Neural cell (in vitro differentiated cells): ENCODE data around the gene ISLR2. TPM values are rescaled to one million over a fixed set of nuclear protein-coding genes. Genes with fewer than 3 reads are reported as not detected.

ENCODE experiments used
- H2AFZ ChIP-seq: fragments of 200-600, 300-800 bp; sonication (generic), shearing (Covaris generic); 2 replicates; pipeline ENCODE4 v1.6.0; 2014; ENCODE audit warnings: low read depth, mild to moderate bottlenecking, antibody characterized with exemption, low read length, moderate library complexity
- H3F3A ChIP-seq: fragments of 200-600 bp; shearing (Covaris generic); 2 replicates; pipeline ENCODE4 v1.6.1; 2016; ENCODE audit warnings: mild to moderate bottlenecking, moderate library complexity, mixed read lengths, antibody characterized with exemption, low read length; ENCODE audit not compliant: insufficient read depth, poor library complexity, severe bottlenecking
- H3K27ac ChIP-seq: fragments of 200-600, 300-800 bp; sonication (generic), shearing (Covaris generic); 2 replicates; pipeline ENCODE4 v1.5.1; 2014; ENCODE audit warnings: mild to moderate bottlenecking, low read length, moderate library complexity
- H3K27me3 ChIP-seq: fragments of 300-800, 200-600 bp; sonication (generic), shearing (Covaris generic); 2 replicates; pipeline ENCODE4 v1.6.0; 2014; ENCODE audit warnings: mild to moderate bottlenecking, low read depth, low read length, moderate library complexity; ENCODE audit not compliant: insufficient read depth
- H3K36me3 ChIP-seq: fragments of 300-800, 200-600 bp; sonication (generic), shearing (Covaris generic); 2 replicates; pipeline ENCODE4 v1.5.1; 2014; ENCODE audit warnings: mild to moderate bottlenecking, antibody characterized with exemption, low read length, moderate library complexity; ENCODE audit not compliant: insufficient read depth
- H3K4me2 ChIP-seq: fragments of 300-800, 200-600 bp; sonication (generic), shearing (Covaris generic); 2 replicates; pipeline ENCODE4 v1.6.0; 2014; ENCODE audit warnings: mild to moderate bottlenecking, low read length
- H3K4me3 ChIP-seq: fragments of 300-800, 200-600 bp; sonication (generic), shearing (Covaris generic); 2 replicates; pipeline ENCODE4 v1.5.1; 2014; ENCODE audit warnings: mild to moderate bottlenecking, low read length, moderate library complexity
- H3K79me2 ChIP-seq: fragments of 200-600 bp; shearing (Covaris generic); replicated peaks from 2 replicates; pipeline ENCODE4 v1.6.0; 2014; ENCODE audit warnings: mild to moderate bottlenecking, low read length, moderate library complexity; ENCODE audit not compliant: insufficient read depth
- H3K9ac ChIP-seq: fragments of 300-800, 200-600 bp; sonication (generic), shearing (Covaris generic); 2 replicates; pipeline ENCODE4 v1.6.1; 2016; ENCODE audit warnings: mild to moderate bottlenecking, low read length, mixed read lengths
- H3K9me2 ChIP-seq: fragments of 200-600 bp; shearing (Covaris generic); 2 replicates; pipeline ENCODE4 v1.6.1; 2016; ENCODE audit warnings: mild to moderate bottlenecking, low read length, mixed read lengths; ENCODE audit not compliant: insufficient read depth
- H3K9me3 ChIP-seq: fragments of 200-600, 300-800 bp; sonication (generic), shearing (Covaris generic); 2 replicates; pipeline ENCODE4 v1.6.1; 2016; ENCODE audit warnings: mild to moderate bottlenecking, mixed run types, low read length, moderate library complexity, mixed read lengths
- H4K20me1 ChIP-seq: fragments of 200-600 bp; shearing (Covaris generic); 2 replicates; pipeline ENCODE4 v1.6.1; 2016; ENCODE audit warnings: mild to moderate bottlenecking, mixed run types; ENCODE audit not compliant: insufficient read depth
- EP300 ChIP-seq: fragments of 450-650 bp; conservative IDR thresholded peaks from 2 replicates; pipeline ENCODE4 v1.6.1; 2014; ENCODE audit warnings: antibody characterized with exemption, mild to moderate bottlenecking, moderate library complexity; ENCODE audit not compliant: poor library complexity, severe bottlenecking
- EZH2 ChIP-seq: fragments of 200-600, 300-800 bp; shearing (Covaris generic), sonication (generic); IDR thresholded peaks from 2 replicates; pipeline ENCODE4 v1.6.1; 2014; ENCODE audit warnings: antibody characterized with exemption, low read length, borderline replicate concordance, mild to moderate bottlenecking; ENCODE audit not compliant: insufficient read depth, poor library complexity, severe bottlenecking
- MXI1 ChIP-seq: fragments of 450-650 bp; conservative IDR thresholded peaks from 2 replicates; pipeline ENCODE4 v1.6.1; 2014; ENCODE audit warnings: antibody characterized with exemption, mild to moderate bottlenecking; ENCODE audit not compliant: poor library complexity, severe bottlenecking
- POLR2AphosphoS5 ChIP-seq: IDR thresholded peaks from 2 replicates; pipeline ENCODE4 v1.6.1; 2012
- RAD21 ChIP-seq: fragments of 450-650 bp; conservative IDR thresholded peaks from 2 replicates; pipeline ENCODE4 v1.6.1; 2014; ENCODE audit warnings: antibody characterized with exemption, mild to moderate bottlenecking, moderate library complexity
- SMC3 ChIP-seq: fragments of 450-650 bp; conservative IDR thresholded peaks from 2 replicates; pipeline ENCODE4 v1.6.1; 2014; ENCODE audit warnings: antibody characterized with exemption, mild to moderate bottlenecking, moderate library complexity; ENCODE audit not compliant: poor library complexity
- TAF1 ChIP-seq: IDR thresholded peaks from 2 replicates; pipeline ENCODE4 v1.6.1; 2012; ENCODE audit warnings: low read depth
- polyA plus RNA-seq: library from polyadenylated mRNA; depleted of rRNA; stranded (reverse); fragments of >200 nt; gene quantifications from 2 replicates; pipeline ENCODE4 v1.2.3, GENCODE V29; 2014
- TF ChIP-seq, protein P1 (sequence below): IDR thresholded peaks from 2 replicates; pipeline ENCODE4 v1.6.1; 2012; ENCODE audit warnings: borderline replicate concordance
- TF ChIP-seq, protein P2 (sequence below): fragments of 450-650 bp; IDR thresholded peaks from 2 replicates; pipeline ENCODE4 v1.5.1; 2014; ENCODE audit warnings: antibody characterized with exemption, mild to moderate bottlenecking, moderate library complexity; ENCODE audit not compliant: poor library complexity, severe bottlenecking

Gene ISLR2
- polyA plus RNA-seq, 1 donor from 2014 or later, result 301 TPM

DNA sequence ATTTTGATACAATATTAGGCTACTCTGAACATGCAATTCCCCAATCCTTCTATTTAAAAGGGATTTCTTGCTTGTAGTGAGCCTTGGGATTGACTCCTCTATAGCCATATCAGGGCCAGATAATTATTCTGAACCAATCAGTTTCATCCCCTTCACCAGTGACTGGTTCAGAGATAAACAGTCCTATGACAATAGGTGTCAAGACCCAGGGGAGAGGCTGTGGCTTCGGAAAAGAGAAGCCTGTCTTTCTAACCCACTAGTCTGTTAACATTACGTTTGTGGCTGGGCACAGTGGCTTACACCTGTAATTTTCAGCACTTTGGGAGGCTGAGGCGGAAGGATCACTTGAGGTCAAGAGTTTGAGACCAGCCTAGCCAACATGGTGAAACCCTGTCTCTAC, 6.2 kb upstream of the ISLR2 start:
- no peak for TF ChIP-seq MXI1
- no peak for TF ChIP-seq TAF1
- TF ChIP-seq POLR2AphosphoS5, result no peak
- no peak for TF ChIP-seq EP300
- TF ChIP-seq, protein P1, sequence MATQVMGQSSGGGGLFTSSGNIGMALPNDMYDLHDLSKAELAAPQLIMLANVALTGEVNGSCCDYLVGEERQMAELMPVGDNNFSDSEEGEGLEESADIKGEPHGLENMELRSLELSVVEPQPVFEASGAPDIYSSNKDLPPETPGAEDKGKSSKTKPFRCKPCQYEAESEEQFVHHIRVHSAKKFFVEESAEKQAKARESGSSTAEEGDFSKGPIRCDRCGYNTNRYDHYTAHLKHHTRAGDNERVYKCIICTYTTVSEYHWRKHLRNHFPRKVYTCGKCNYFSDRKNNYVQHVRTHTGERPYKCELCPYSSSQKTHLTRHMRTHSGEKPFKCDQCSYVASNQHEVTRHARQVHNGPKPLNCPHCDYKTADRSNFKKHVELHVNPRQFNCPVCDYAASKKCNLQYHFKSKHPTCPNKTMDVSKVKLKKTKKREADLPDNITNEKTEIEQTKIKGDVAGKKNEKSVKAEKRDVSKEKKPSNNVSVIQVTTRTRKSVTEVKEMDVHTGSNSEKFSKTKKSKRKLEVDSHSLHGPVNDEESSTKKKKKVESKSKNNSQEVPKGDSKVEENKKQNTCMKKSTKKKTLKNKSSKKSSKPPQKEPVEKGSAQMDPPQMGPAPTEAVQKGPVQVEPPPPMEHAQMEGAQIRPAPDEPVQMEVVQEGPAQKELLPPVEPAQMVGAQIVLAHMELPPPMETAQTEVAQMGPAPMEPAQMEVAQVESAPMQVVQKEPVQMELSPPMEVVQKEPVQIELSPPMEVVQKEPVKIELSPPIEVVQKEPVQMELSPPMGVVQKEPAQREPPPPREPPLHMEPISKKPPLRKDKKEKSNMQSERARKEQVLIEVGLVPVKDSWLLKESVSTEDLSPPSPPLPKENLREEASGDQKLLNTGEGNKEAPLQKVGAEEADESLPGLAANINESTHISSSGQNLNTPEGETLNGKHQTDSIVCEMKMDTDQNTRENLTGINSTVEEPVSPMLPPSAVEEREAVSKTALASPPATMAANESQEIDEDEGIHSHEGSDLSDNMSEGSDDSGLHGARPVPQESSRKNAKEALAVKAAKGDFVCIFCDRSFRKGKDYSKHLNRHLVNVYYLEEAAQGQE, result no peak
- Histone ChIP-seq H3K79me2 (peaks cover 30% of the 10 kb centered on the region), H3K4me3 (no peak overlapping the region), H3F3A (peaks cover 9% of the 10 kb centered on the region), H3K36me3 (no peaks in the 10 kb centered on the region), H4K20me1 (no peaks in the 10 kb centered on the region), H3K27ac (no peak overlapping the region), H3K27me3 (no peaks in the 10 kb centered on the region), H3K9me3 (no peaks in the 10 kb centered on the region), H3K9ac (no peak overlapping the region), H3K4me2 (no peak overlapping the region), H2AFZ (no peak overlapping the region), H3K9me2 (no peaks in the 10 kb centered on the region)

DNA sequence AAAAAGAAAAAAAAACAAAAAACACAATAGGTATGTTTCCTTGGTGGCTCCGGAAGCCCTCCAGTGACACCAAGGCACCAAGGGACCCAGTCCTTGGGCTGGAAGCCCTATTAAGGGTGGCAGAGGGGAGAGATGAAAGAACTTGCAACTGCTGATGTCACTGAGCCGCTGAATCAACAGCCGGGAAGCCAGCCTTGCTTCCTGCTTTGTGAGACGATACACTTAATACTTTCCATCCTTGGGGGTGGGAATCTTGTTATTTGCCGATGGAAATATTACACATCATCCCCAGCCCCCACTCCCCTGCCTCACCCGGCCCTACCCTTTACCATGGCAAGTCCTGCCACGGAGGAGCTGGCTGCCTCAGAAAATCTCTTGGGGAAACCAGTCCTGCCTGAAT, 5.6 kb upstream of the ISLR2 start:
- H3K9me3 ChIP-seq, result no peaks in the 10 kb centered on the region
- no peak for TF ChIP-seq POLR2AphosphoS5
- no peak for TF ChIP-seq SMC3
- no peak for TF ChIP-seq TAF1
- TF ChIP-seq EP300, result no peak
- no peak for TF ChIP-seq RAD21
- TF ChIP-seq, protein P1, result no peak
- TF ChIP-seq, protein P2, sequence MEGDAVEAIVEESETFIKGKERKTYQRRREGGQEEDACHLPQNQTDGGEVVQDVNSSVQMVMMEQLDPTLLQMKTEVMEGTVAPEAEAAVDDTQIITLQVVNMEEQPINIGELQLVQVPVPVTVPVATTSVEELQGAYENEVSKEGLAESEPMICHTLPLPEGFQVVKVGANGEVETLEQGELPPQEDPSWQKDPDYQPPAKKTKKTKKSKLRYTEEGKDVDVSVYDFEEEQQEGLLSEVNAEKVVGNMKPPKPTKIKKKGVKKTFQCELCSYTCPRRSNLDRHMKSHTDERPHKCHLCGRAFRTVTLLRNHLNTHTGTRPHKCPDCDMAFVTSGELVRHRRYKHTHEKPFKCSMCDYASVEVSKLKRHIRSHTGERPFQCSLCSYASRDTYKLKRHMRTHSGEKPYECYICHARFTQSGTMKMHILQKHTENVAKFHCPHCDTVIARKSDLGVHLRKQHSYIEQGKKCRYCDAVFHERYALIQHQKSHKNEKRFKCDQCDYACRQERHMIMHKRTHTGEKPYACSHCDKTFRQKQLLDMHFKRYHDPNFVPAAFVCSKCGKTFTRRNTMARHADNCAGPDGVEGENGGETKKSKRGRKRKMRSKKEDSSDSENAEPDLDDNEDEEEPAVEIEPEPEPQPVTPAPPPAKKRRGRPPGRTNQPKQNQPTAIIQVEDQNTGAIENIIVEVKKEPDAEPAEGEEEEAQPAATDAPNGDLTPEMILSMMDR, result no peak
- no peak for TF ChIP-seq MXI1
- TF ChIP-seq EZH2, result no peak
- peaks cover 35% of the 10 kb centered on the region for H3K79me2 ChIP-seq
- no peak overlapping the region for H3K9ac ChIP-seq
- H3K36me3 ChIP-seq, result no peaks in the 10 kb centered on the region
- no peak overlapping the region for H3K4me3 ChIP-seq
- H2AFZ ChIP-seq, result no peak overlapping the region
- H3K4me2 ChIP-seq, result no peak overlapping the region
- H3K27me3 ChIP-seq, result no peaks in the 10 kb centered on the region
- no peaks in the 10 kb centered on the region for H4K20me1 ChIP-seq
- no peaks in the 10 kb centered on the region for H3K9me2 ChIP-seq
- H3K27ac ChIP-seq, result no peak overlapping the region
- H3F3A ChIP-seq, result peaks cover 9% of the 10 kb centered on the region
